T-helper 2 cell treated with Interferon-gamma antibody and Interleukin-4, amounts not matched to agents 5 μg/mL and 100 μg/mL, for 36 hours (primary cell): ENCODE data around the gene FBLL1.

Experiments used
- DNase-seq: peaks from one replicate; pipeline ENCODE4 v3.0.0; 2021; ENCODE audit warnings: low spot score
- H3K27ac Mint-ChIP-seq: one replicate; pipeline ENCODE4 v1.8.0; 2021; ENCODE audit warnings: mild to moderate bottlenecking, mixed read lengths
- H3K27me3 Mint-ChIP-seq: one replicate; pipeline ENCODE4 v1.8.0; 2021; ENCODE audit warnings: low read depth, mixed read lengths
- H3K36me3 Mint-ChIP-seq: one replicate; pipeline ENCODE4 v1.8.0; 2021; ENCODE audit warnings: low read depth, mixed read lengths
- H3K4me1 Mint-ChIP-seq: one replicate; pipeline ENCODE4 v1.8.0; 2021; ENCODE audit warnings: low read depth, mixed read lengths
- H3K4me3 Mint-ChIP-seq: one replicate; pipeline ENCODE4 v1.8.0; 2022; ENCODE audit warnings: mild to moderate bottlenecking, moderate library complexity, mixed read lengths
- H3K9me3 Mint-ChIP-seq: one replicate; pipeline ENCODE4 v1.8.0; 2021; ENCODE audit warnings: mixed read lengths

FBLL1 gene

DNA sequence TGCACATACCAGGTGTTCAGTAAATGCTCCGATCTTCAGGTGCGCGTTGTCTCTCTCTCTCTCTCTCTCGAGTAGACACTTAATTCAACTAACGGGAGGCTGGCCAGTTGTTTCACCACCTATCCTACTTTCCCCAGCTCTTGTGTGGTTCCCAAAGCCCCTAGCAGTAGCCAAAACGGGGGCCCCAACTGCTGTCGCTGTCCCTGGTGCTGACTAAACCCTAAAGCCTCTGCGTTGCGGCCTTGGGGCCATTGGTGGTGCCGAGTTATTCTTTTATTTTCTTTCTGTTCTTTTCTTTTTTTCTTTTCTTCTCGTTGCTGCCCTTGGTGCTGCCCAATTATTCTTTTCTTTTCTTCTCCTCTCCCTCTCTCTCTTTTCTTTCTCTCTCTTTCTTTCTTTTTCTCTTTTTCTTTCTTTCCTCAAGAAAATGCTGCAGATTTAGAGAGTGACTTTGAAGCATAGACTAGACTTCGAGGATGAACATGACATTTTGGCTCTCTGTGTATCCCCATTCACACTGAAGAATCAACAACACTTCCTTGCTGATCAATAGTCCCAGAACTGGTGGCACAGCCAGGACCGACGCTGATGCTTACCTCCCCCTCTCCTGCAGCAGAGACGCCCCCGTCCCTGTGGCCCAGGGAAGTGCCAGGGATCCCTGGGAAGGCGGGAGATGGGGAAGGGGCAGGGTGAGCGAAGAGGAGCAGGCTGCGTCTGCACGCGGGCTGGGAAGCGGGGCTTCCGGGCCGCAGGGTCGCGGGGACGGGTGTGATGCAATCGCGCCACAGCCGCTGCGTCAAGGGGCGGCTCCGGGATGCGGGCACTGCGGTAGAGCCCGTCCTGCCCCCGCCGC, at the start of gene FBLL1:
FBLL1 (plus strand) TSS at position 785 of the 853 bp plus-strand sequence. CDS start 200 bp downstream, outside the sequence.
- Mint-ChIP-seq H3K4me3 (peak within 1 kb of the TSS; percentile 62), H3K9me3 (no peaks in the 10 kb centered on the region), H3K27ac (no peak within 1 kb of the TSS), H3K4me1 (peaks cover 4% of the 10 kb centered on the region), H3K27me3 (peaks cover 49% of the 10 kb centered on the region), H3K36me3 (no peaks in the 10 kb centered on the region)
- DNase-seq: no peak

DNA sequence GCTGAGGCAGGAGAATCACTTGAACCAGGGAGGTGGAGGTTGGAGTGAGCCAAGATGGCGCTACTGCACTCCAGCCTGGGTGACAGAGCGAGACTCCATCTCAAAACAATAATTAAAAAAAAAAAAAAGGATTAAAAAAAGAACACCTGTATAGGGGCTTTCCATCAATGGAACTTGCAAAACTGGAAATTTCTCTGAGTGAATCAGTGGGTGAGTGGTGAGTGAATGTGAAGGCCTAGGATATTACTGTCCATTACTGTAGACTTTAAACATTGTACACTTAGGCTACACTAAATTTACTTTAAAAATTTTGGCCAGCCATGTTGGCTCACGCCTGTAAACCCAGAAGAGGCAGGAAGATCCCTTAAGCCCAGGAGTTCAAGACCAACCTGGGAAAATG, 48.5 kb upstream of the FBLL1 start:
- H3K9me3 Mint-ChIP-seq: no peaks in the 10 kb centered on the region
- no peak overlapping the region for H3K4me3 Mint-ChIP-seq
- peaks cover 8% of the 10 kb centered on the region for H3K27me3 Mint-ChIP-seq
- no peak overlapping the region for H3K27ac Mint-ChIP-seq
- no peaks in the 10 kb centered on the region for H3K36me3 Mint-ChIP-seq
- H3K4me1 Mint-ChIP-seq: peaks cover 19% of the 10 kb centered on the region
- no peak for DNase-seq

DNA sequence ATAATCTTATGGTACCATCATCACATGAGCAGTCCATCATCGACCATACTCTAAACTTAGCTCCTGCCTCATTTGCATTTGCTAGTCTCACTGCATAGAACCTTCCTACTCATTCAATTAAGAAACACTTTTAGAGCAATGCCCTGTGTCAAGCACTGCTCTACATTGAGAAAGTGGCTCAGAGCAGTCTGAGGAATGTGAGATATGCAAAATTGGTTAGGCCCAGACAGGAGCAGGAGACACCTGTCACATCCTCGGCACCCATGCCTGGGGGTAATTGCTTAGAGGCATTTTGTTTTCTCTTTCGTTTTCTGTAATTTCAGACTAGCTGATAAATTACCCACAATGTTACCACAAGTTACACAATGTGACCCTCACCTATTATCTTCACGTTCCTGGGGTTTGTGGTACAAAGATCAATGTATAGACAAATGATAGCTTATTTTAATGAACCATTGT, 47.7 kb upstream of the FBLL1 start:
- Mint-ChIP-seq H3K4me3 (no peak overlapping the region), H3K36me3 (no peaks in the 10 kb centered on the region), H3K4me1 (peaks cover 24% of the 10 kb centered on the region), H3K27me3 (peaks cover 8% of the 10 kb centered on the region), H3K9me3 (no peaks in the 10 kb centered on the region), H3K27ac (no peak overlapping the region)
- DNase-seq: no peak

DNA sequence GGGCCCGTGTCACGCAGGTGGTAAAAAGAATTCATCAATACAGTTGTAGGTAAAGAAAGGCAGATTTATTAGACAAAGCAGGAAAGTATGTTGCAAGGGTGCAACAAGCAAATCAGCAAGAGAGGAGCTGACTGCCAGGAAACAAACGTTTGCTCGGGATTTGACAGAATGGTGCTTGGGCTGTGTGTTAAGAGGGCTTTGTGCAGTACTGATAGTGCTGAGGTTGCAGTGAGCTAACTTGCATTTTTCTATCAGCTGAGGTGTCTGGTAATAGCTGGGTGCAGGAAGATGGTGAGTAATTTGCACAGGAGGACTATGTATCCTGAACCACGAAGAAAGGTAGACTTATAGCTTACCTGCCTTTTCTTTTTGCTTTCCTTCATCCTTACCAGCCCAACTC, 46.7 kb upstream of the FBLL1 start:
- Mint-ChIP-seq H3K4me1 (peaks cover 26% of the 10 kb centered on the region), H3K9me3 (no peaks in the 10 kb centered on the region), H3K27me3 (peaks cover 3% of the 10 kb centered on the region), H3K36me3 (peaks cover 5% of the 10 kb centered on the region), H3K27ac (no peak overlapping the region), H3K4me3 (no peak overlapping the region)
- no peak for DNase-seq

DNA sequence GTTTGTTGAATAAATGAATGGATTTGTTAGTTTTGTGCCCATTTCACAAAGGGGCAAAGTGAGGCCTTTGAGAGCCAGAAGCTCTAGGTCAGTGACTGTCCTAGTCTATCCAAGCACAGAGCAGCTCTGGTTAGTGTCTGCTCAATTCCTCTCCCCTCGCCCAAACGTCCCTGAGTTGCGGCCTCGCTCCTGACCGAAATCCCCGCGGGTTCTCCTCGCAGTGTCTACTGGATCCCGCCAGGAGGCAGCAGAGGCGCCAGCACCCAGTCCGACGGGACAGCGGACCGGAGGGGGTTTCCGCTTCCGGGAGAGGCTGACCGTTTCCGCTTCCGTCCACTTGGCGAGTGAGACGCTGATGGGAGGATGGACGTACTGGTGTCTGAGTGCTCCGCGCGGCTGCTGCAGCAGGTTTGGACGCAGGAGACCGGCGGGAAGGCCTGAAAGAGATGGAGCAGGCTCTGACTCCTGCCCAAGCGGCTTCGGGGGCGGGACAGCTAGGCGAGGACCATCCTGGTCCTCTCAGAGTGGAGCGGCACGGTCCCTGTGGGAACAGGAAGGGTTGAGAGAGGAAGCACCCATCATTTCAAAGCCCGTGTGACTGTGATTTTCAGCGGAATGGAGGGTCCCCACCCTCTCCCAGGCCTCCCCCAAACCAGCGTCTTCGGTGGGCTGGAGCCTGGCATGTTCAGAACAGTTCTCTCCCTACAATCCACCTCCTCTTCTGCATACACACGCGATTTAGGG, 42.8 kb upstream of the FBLL1 start, which contains the start of gene RARS1:
RARS1 (plus strand) TSS at position 336 of the 744 bp plus-strand sequence; CDS start at position 364, 28 bp downstream.
- peak; percentile 90 for DNase-seq

DNA sequence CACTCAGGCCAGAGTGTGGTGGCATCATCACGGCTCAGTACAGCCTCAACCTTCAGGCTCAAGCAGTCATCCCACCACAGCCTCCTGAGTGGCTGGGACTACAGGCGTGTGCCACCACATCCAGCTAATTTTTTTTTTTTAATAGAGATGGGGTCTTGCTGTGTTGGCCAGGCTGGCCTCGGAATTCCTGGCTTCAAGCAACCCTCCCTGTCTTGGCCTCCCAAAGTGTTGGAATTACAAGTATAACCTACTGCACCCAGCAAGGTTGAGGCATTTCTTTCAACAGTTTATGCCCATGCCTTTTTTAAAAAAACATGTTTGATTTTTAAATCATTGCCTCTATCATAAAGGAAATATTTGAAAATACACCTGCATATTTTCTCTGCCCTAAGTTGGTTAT, 40.0 kb upstream of the FBLL1 start:
- Mint-ChIP-seq H3K4me1 (peaks cover 24% of the 10 kb centered on the region), H3K36me3 (peaks cover 38% of the 10 kb centered on the region), H3K4me3 (no peak overlapping the region), H3K27me3 (no peaks in the 10 kb centered on the region), H3K27ac (no peak overlapping the region), H3K9me3 (no peaks in the 10 kb centered on the region)
- no peak for DNase-seq

More for the DNA sequence above, 42.8 kb upstream of the FBLL1 start, which contains the start of gene RARS1:
- peak within 1 kb of the TSS; percentile 78 for H3K27ac Mint-ChIP-seq
- no peaks in the 10 kb centered on the region for H3K9me3 Mint-ChIP-seq
- H3K36me3 Mint-ChIP-seq: peaks cover 20% of the 10 kb centered on the region
- H3K27me3 Mint-ChIP-seq: no peaks in the 10 kb centered on the region
- H3K4me3 Mint-ChIP-seq: peak within 1 kb of the TSS; percentile 96
- H3K4me1 Mint-ChIP-seq: peaks cover 29% of the 10 kb centered on the region

DNA sequence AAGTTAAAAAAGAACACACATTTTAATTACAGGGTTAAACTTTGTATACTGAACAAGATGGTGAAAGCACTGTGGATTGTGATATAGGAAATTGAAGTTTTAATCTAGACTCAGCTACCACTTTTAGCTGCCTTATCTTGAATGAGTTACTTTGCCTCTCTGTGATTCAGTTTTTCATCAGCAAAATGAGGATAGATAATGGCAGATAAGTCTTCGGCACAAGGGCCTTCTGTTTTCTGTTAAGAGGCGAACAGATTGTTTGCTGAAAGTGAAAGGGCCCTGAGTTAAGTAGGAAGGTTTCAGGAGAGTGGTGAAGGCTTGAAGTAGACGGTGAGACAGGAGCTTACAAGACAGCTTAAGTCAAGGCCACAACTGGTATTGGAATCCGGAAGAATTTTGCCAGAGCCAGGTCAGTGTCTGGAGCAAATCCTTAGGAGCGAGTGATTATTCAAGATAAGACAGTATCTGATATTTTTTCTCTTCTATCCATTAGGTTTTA, 35.0 kb upstream of the FBLL1 start:
- H3K9me3 Mint-ChIP-seq: no peaks in the 10 kb centered on the region
- peaks cover 57% of the 10 kb centered on the region for H3K36me3 Mint-ChIP-seq
- no peaks in the 10 kb centered on the region for H3K27me3 Mint-ChIP-seq
- no peak overlapping the region for H3K27ac Mint-ChIP-seq
- H3K4me3 Mint-ChIP-seq: no peak overlapping the region
- DNase-seq: no peak
- peaks cover 5% of the 10 kb centered on the region for H3K4me1 Mint-ChIP-seq

DNA sequence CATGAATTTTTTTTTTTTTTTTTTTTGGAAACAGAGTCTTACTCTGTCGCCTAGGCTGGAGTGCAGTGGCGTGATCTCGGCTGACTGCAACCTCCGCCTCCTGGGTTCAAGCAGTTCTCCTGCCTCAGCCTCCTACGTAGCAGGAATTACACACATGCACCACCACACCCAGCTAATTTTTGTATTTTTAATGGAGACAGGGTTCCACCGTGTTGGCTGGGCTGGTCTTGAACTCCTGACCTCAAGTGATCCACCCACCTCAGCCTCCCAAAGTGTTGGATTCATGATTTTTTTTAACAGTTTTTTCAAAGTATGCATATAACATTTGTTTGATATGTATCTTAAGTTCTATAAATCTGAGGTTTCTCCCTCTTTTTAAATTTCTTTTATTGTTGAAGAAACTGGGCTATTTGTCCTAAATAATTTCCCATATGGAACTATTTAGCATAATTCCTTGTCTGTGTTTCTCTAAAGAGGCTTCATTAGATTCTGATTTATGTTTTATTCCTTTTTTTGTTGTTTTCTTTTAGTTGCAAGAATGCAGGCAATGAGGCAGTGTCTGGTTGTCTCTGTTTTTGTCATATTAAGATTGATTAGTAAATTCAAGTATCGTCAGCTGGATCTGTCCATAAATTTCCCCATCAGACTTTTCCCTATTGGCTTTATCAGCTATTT, 26.4 kb upstream of the FBLL1 start:
- Mint-ChIP-seq H3K4me1 (no peaks in the 10 kb centered on the region), H3K27ac (no peak overlapping the region), H3K36me3 (peaks cover 35% of the 10 kb centered on the region), H3K4me3 (no peak overlapping the region), H3K27me3 (no peaks in the 10 kb centered on the region), H3K9me3 (no peaks in the 10 kb centered on the region)
- no peak for DNase-seq

DNA sequence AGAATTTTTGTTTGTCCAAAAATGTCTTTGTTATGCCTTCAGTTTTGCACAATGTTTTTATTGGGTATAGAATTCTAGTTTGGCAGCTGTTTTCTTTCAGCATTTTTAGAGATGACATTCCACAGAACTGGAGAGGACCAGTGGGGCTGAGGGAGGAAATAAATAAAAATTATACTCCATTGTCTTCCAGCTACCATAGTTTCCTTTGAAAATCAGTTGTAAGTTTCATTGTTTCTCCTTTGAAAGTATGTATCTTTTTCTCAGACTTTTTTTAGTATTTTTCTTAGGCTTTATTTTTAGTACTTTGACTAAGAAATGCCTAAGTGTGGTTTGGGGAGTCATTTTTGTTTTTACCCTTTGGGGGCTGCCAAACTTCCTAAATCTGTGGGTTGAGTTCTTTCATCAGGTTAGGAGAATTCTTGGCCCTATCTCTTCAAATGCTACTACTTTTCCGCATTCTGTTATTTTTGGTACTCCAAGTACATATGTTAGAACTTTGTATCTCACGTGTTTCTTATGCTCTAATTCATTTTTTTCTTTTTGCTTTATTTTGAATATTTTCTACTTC, 15.2 kb upstream of the FBLL1 start:
- peaks cover 12% of the 10 kb centered on the region for H3K9me3 Mint-ChIP-seq
- no peaks in the 10 kb centered on the region for H3K27me3 Mint-ChIP-seq
- no peak overlapping the region for H3K4me3 Mint-ChIP-seq
- peaks cover 80% of the 10 kb centered on the region for H3K36me3 Mint-ChIP-seq
- no peak for DNase-seq
- H3K27ac Mint-ChIP-seq: no peak overlapping the region
- H3K4me1 Mint-ChIP-seq: no peaks in the 10 kb centered on the region

DNA sequence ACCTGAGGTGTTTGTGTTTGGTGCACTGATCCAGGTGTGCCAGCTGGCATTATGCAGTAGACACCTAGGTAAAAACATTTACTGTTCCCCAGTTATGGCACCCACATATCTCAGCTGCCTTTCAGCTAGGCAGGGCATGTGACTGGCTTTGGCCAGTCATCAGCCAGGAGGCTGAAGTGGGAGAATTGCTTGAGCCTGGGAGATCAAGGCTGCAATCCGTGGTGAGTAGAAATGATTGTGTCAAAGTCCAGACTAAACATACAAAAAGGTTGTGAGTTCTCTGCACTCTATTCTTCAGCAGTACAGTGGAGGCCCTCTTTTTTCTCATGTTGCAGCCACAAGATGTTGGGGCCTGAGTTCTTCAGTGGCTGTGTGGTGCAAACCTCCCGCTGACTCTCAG, 3.2 kb upstream of the FBLL1 start:
- Mint-ChIP-seq H3K27me3 (peaks cover 28% of the 10 kb centered on the region), H3K36me3 (no peaks in the 10 kb centered on the region), H3K4me1 (peaks cover 4% of the 10 kb centered on the region), H3K4me3 (no peak overlapping the region), H3K9me3 (no peaks in the 10 kb centered on the region), H3K27ac (no peak overlapping the region)
- no peak for DNase-seq

DNA sequence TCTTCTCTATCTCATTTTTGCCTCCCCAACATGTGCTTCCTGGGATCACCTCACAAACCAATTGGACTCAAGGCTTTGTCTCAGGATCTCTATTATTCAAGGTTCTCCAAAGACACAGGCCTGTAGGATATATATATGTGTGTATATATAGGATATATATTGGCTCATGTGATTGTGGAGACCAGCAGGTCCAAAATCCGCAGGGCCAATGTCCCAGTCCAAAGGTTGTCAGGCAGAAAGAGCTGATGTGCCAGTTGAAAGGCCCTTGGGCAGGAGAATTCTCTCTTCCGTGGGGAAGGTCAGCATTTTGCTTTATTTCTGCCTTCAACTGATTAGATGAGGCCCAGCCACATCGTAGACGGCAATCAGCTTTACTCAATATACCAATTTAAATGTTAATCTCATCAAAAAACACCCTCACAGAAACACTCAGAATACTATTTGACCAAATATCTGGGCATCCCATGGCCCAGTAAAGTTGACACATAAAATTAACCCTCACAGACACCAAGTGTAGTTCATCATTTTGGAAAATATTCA, 1.3 kb upstream of the FBLL1 start:
- Mint-ChIP-seq H3K27ac (no peak overlapping the region), H3K36me3 (no peaks in the 10 kb centered on the region), H3K4me1 (peaks cover 4% of the 10 kb centered on the region), H3K9me3 (no peaks in the 10 kb centered on the region), H3K27me3 (peaks cover 42% of the 10 kb centered on the region), H3K4me3 (no peak overlapping the region)
- DNase-seq: no peak

DNA sequence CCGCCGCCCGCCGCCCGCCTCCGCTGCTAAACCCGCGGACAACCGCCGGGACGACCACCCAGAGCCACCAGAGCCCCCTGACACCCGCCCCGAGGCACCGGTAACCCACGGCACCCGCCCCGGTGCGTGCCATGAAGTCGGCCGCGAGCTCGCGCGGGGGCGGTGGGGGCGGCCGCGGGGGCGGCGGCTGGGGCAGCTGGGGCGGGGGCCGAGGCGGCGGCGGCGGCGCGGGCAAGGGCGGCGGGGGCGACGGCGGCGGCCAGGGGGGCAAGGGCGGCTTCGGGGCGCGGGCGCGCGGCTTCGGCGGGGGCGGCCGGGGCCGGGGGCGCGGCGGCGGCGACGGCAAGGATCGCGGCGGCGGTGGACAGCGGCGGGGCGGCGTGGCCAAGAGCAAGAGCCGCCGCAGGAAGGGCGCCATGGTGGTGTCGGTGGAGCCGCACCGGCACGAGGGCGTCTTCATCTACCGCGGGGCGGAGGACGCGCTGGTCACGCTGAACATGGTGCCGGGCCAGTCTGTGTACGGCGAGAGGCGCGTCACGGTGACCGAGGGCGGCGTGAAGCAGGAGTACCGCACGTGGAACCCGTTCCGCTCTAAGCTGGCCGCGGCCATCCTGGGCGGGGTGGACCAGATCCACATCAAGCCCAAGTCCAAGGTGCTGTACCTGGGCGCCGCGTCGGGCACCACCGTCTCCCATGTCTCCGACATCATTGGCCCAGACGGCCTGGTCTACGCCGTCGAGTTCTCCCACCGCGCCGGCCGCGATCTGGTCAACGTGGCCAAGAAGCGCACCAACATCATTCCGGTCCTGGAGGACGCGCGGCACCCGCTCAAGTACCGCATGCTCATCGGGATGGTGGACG, 499 bp downstream of the FBLL1 start:
- peaks cover 4% of the 10 kb centered on the region for H3K4me1 Mint-ChIP-seq
- no peak for DNase-seq
- no peaks in the 10 kb centered on the region for H3K9me3 Mint-ChIP-seq
- peak overlapping the region; percentile 48 for H3K4me3 Mint-ChIP-seq
- H3K36me3 Mint-ChIP-seq: no peaks in the 10 kb centered on the region
- H3K27me3 Mint-ChIP-seq: peaks cover 49% of the 10 kb centered on the region
- no peak overlapping the region for H3K27ac Mint-ChIP-seq
